Osteocyte (in vitro differentiated cells): ENCODE data around the gene NAPEPLD. TPM values are rescaled to one million over a fixed set of nuclear protein-coding genes. Genes with fewer than 3 reads are reported as not detected.
"Not testable (repeated sequence)": the region's sequence is repeated elsewhere in the genome, so short reads cannot be mapped to it uniquely, and the experiment has no call there.

Experiments
- DNase-seq: peaks from one replicate; pipeline ENCODE4 v3.0.0; 2021; ENCODE audit warnings: mixed read lengths; ENCODE audit not compliant: unreplicated experiment; ENCODE audit errors: extremely low spot score
- H3K27ac Mint-ChIP-seq: one replicate; pipeline ENCODE4 v1.8.0; 2021; ENCODE audit warnings: mild to moderate bottlenecking, mixed read lengths; ENCODE audit not compliant: unreplicated experiment
- H3K27me3 Mint-ChIP-seq: one replicate; pipeline ENCODE4 v1.8.0; 2021; ENCODE audit warnings: mixed read lengths; ENCODE audit not compliant: unreplicated experiment
- H3K36me3 Mint-ChIP-seq: one replicate; pipeline ENCODE4 v1.8.0; 2021; ENCODE audit warnings: mixed read lengths; ENCODE audit not compliant: unreplicated experiment
- H3K4me1 Mint-ChIP-seq: one replicate; pipeline ENCODE4 v1.8.0; 2021; ENCODE audit warnings: mixed read lengths; ENCODE audit not compliant: unreplicated experiment
- H3K4me3 Mint-ChIP-seq: one replicate; pipeline ENCODE4 v1.8.0; 2021; ENCODE audit warnings: mild to moderate bottlenecking, moderate library complexity, mixed read lengths; ENCODE audit not compliant: unreplicated experiment
- H3K9me3 Mint-ChIP-seq: one replicate; pipeline ENCODE4 v1.8.0; 2021; ENCODE audit warnings: mixed read lengths; ENCODE audit not compliant: unreplicated experiment
- CTCF ChIP-seq: fragments of 200-600 bp; sonication (generic); IDR thresholded peaks from 2 replicates; pipeline ENCODE4 v1.5.0; 2021; ENCODE audit warnings: antibody characterized with exemption, mild to moderate bottlenecking, moderate library complexity
- total RNA-seq: library from RNA; stranded (reverse); gene quantifications from 2 replicates; pipeline ENCODE4 v1.2.1, GENCODE V29; 2021

NAPEPLD gene
- total RNA-seq, 1 donor from 2014 or later, result 11.6 TPM

GRCh38 chr7:103159072-103159471, 10.2 kb upstream of the NAPEPLD start:
- not testable (repeated sequence) for H3K27me3 Mint-ChIP-seq, H3K27ac Mint-ChIP-seq, DNase-seq, H3K36me3 Mint-ChIP-seq, H3K4me3 Mint-ChIP-seq, H3K9me3 Mint-ChIP-seq, H3K4me1 Mint-ChIP-seq

- H3K4me3 Mint-ChIP-seq, H3K9me3 Mint-ChIP-seq, DNase-seq, H3K27ac Mint-ChIP-seq, H3K36me3 Mint-ChIP-seq, H3K4me1 Mint-ChIP-seq, H3K27me3 Mint-ChIP-seq: not testable (repeated sequence)
Measured at GRCh38 chr7:103155331-103156024, 6.6 kb upstream of the NAPEPLD start.

GRCh38 chr7:103154042-103154441, 5.1 kb upstream of the NAPEPLD start:
- H3K9me3 Mint-ChIP-seq, result no peaks in the 10 kb centered on the region
- H3K4me3 Mint-ChIP-seq, result no peak overlapping the region
- H3K27ac Mint-ChIP-seq, result no peak overlapping the region
- DNase-seq, result no peak
- no peak for TF ChIP-seq CTCF
- H3K27me3 Mint-ChIP-seq, result no peaks in the 10 kb centered on the region
- peaks cover 2% of the 10 kb centered on the region for H3K36me3 Mint-ChIP-seq
- peaks cover 6% of the 10 kb centered on the region for H3K4me1 Mint-ChIP-seq

- not testable (repeated sequence) for H3K36me3 Mint-ChIP-seq, H3K9me3 Mint-ChIP-seq, H3K27me3 Mint-ChIP-seq, H3K27ac Mint-ChIP-seq, DNase-seq, H3K4me3 Mint-ChIP-seq
- peaks cover 12% of the 10 kb centered on the region for H3K4me1 Mint-ChIP-seq
Measured at GRCh38 chr7:103152744-103153617, 4.1 kb upstream of the NAPEPLD start.

GRCh38 chr7:103151993-103152676, 3.2 kb upstream of the NAPEPLD start:
- H3K4me3 Mint-ChIP-seq, H3K36me3 Mint-ChIP-seq, DNase-seq, H3K27ac Mint-ChIP-seq, H3K9me3 Mint-ChIP-seq, H3K27me3 Mint-ChIP-seq: not testable (repeated sequence)
- H3K4me1 Mint-ChIP-seq, result peaks cover 21% of the 10 kb centered on the region

GRCh38 chr7:103150192-103150591, 1.3 kb upstream of the NAPEPLD start:
- no peaks in the 10 kb centered on the region for H3K9me3 Mint-ChIP-seq
- peaks cover 32% of the 10 kb centered on the region for H3K4me1 Mint-ChIP-seq
- H3K27me3 Mint-ChIP-seq, result no peaks in the 10 kb centered on the region
- DNase-seq, result no peak
- peak overlapping the region; percentile 95 for H3K27ac Mint-ChIP-seq
- H3K36me3 Mint-ChIP-seq, result no peaks in the 10 kb centered on the region
- no peak overlapping the region for H3K4me3 Mint-ChIP-seq
- TF ChIP-seq CTCF, result no peak
